Esophagus muscularis mucosa (tissue), 4 donors: ENCODE data around the gene SSBP2.

Experiments
- EP300 ChIP-seq: sonication (generic); formaldehyde crosslinking; IDR thresholded peaks from one replicate; pipeline ENCODE4 v1.6.1; 2017; ENCODE audit warnings: antibody characterized with exemption
- POLR2A ChIP-seq: fragments of 450-650 bp; IDR thresholded peaks from one replicate; pipeline ENCODE4 v1.6.1; 2017; ENCODE audit warnings: antibody characterized with exemption, moderate library complexity, mild to moderate bottlenecking, low read depth
- TF ChIP-seq, protein P1 (sequence below), 3 experiments: fragments of 200-600 bp in 2 of 3; fragments of 450-650 bp in 1 of 3; sonication (generic) in 2 of 3; IDR thresholded peaks; one replicate each; pipeline ENCODE4 v1.5.1; 2017 to 2019; ENCODE audit warnings: antibody characterized with exemption in 3 of 3, mild to moderate bottlenecking in 2 of 3, moderate library complexity in 1 of 3

DNA sequence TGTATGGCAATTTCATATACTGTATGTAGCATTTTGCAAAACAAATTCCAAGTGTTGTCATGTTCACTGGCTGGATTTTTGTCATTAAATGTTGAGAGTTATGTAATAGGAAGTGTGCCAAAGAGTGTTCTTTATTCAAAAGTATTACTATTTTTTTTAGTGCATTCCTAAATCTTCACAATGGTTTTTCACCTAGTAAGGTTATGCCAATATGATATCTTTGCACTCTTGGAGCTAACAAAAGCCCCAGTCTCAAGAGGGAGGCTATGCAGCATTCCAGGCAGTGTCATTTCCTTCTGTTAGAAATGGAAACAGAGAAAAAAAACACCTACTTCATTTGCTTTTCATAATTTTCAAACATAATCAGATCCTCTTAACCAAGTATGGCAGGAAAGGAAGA is 5.1 kb upstream of the SSBP2 start:
- TF ChIP-seq, protein P1, sequence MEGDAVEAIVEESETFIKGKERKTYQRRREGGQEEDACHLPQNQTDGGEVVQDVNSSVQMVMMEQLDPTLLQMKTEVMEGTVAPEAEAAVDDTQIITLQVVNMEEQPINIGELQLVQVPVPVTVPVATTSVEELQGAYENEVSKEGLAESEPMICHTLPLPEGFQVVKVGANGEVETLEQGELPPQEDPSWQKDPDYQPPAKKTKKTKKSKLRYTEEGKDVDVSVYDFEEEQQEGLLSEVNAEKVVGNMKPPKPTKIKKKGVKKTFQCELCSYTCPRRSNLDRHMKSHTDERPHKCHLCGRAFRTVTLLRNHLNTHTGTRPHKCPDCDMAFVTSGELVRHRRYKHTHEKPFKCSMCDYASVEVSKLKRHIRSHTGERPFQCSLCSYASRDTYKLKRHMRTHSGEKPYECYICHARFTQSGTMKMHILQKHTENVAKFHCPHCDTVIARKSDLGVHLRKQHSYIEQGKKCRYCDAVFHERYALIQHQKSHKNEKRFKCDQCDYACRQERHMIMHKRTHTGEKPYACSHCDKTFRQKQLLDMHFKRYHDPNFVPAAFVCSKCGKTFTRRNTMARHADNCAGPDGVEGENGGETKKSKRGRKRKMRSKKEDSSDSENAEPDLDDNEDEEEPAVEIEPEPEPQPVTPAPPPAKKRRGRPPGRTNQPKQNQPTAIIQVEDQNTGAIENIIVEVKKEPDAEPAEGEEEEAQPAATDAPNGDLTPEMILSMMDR (IDR thresholded peaks at IDR 0.05) = no peak
- TF ChIP-seq EP300 (no peak), POLR2A (no peak)
